ACC112 (cell line): Measurements from ENCODE around the gene CELA3A.

ENCODE experiments used
- H2AFZ ChIP-seq: fragments of 200-600 bp; sonication (generic); one replicate; pipeline ENCODE4 v1.6.0; 2017; ENCODE audit warnings: antibody characterized with exemption, low read length; ENCODE audit not compliant: unreplicated experiment
- H3K27ac ChIP-seq: fragments of 200-600 bp; sonication (generic); 2 replicates; pipeline ENCODE4 v1.5.1; 2014; ENCODE audit warnings: low read depth, mild to moderate bottlenecking, antibody characterized with exemption, low read length, moderate library complexity
- H3K27me3 ChIP-seq: fragments of 200-600 bp; sonication (generic); 2 replicates; pipeline ENCODE4 v1.6.1; 2014; ENCODE audit warnings: mild to moderate bottlenecking, antibody characterized with exemption, low read length, moderate library complexity, mixed read lengths; ENCODE audit not compliant: insufficient read depth
- H3K36me3 ChIP-seq: fragments of 200-600 bp; sonication (generic); 2 replicates; pipeline ENCODE4 v1.6.1; 2016; ENCODE audit warnings: mild to moderate bottlenecking, antibody characterized with exemption, low read length, moderate library complexity, mixed read lengths; ENCODE audit not compliant: insufficient read depth
- H3K4me1 ChIP-seq: fragments of 200-600 bp; sonication (generic); one replicate; pipeline ENCODE4 v1.6.1; 2016; ENCODE audit warnings: low read length, mixed read lengths; ENCODE audit not compliant: insufficient read depth, unreplicated experiment, control insufficient read depth
- H3K4me3 ChIP-seq: fragments of 200-600 bp; sonication (generic); 2 replicates; pipeline ENCODE4 v1.5.1; 2014; ENCODE audit warnings: mild to moderate bottlenecking, low read depth, low read length
- H3K79me2 ChIP-seq: fragments of 200-600 bp; sonication (generic); one replicate; pipeline ENCODE4 v1.6.0; 2016; ENCODE audit warnings: low read length; ENCODE audit not compliant: control insufficient read depth, unreplicated experiment, insufficient read depth

Gene CELA3A

GRCh38 chr1:22039594-22040285 lies 38.3 kb downstream of the CELA3A start:
- Histone ChIP-seq H3K4me1 (peaks cover 22% of the 10 kb centered on the region), H3K27me3 (no peaks in the 10 kb centered on the region), H3K27ac (no peak overlapping the region), H3K4me3 (no peak overlapping the region), H3K79me2 (no peaks in the 10 kb centered on the region), H3K36me3 (no peaks in the 10 kb centered on the region), H2AFZ (peak overlapping the region; percentile 27)

DNA sequence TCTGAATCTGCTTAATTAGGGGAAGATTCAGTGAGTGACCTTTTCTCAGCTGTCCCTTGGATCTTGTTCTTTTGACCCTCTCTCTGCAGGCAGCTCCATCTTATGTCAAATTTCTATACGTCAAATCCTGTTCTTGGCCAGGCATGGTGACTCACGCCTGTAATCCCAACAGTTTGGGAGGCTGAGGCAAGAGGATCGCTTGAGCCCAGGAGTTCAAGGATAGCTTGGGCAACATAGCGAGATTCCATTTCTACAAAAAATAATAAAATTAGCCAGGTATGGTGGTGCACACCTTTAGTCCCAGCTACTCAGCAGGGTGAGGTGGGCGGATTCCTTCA lies 38.8 kb downstream of the CELA3A start:
- no peaks in the 10 kb centered on the region for H3K27me3 ChIP-seq
- H3K79me2 ChIP-seq = no peaks in the 10 kb centered on the region
- no peak overlapping the region for H2AFZ ChIP-seq
- H3K4me1 ChIP-seq = peaks cover 27% of the 10 kb centered on the region
- H3K27ac ChIP-seq = no peak overlapping the region
- H3K36me3 ChIP-seq = no peaks in the 10 kb centered on the region
- no peak overlapping the region for H3K4me3 ChIP-seq

- H3K36me3 ChIP-seq = no peaks in the 10 kb centered on the region
- H3K4me1 ChIP-seq = peaks cover 33% of the 10 kb centered on the region
- no peak overlapping the region for H2AFZ ChIP-seq
- no peaks in the 10 kb centered on the region for H3K27me3 ChIP-seq
- no peaks in the 10 kb centered on the region for H3K79me2 ChIP-seq
- H3K4me3 ChIP-seq = no peak overlapping the region
- H3K27ac ChIP-seq = no peak overlapping the region
Measured at GRCh38 chr1:22041505-22041904, 40.0 kb downstream of the CELA3A start.

GRCh38 chr1:22043198-22043769 lies 41.8 kb downstream of the CELA3A start:
- peaks cover 33% of the 10 kb centered on the region for H3K4me1 ChIP-seq
- H3K79me2 ChIP-seq = no peaks in the 10 kb centered on the region
- H3K27ac ChIP-seq = no peak overlapping the region
- no peak overlapping the region for H2AFZ ChIP-seq
- H3K36me3 ChIP-seq = no peaks in the 10 kb centered on the region
- no peaks in the 10 kb centered on the region for H3K27me3 ChIP-seq
- no peak overlapping the region for H3K4me3 ChIP-seq

DNA sequence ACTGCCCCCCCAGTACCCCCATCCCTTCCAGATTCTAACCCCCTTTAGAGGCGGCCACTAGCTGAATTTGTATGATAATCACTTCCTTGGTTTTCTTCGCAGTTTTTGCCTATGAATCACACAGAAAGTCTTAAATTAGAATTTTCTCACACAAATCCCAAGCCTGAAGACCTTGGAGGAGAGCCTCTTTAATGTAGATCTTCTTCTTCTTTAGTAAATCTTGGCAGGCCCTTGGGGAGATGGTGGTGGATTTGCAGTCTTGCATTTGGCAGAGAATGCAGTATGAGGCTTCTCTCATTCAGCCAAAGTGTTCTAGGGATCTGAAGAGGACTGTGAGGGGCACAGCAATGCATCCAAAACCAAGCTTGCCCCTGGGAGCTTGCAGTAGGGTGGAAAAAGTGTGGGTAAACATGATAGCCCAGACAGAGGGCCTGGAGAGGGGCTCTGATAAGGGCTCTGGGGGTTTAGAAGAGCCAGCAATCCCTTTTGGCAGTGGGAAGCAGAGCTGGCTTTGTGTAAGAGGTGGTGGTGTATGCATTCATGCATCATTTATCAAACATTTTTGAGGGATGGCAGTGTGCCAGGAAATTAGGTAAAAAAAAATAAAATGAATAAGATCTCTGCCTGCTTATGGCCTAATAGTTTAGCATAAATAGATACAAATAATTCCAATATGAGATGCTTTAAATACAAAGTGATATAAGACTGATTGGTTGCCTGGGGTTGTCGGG lies 43.4 kb downstream of the CELA3A start:
- H3K79me2 ChIP-seq = no peaks in the 10 kb centered on the region
- peak overlapping the region; percentile 90 for H3K27ac ChIP-seq
- no peaks in the 10 kb centered on the region for H3K27me3 ChIP-seq
- no peaks in the 10 kb centered on the region for H3K36me3 ChIP-seq
- H3K4me3 ChIP-seq = peak overlapping the region; percentile 30; the same call in 1 of the 2 replicates
- no peak overlapping the region for H2AFZ ChIP-seq
- peaks cover 34% of the 10 kb centered on the region for H3K4me1 ChIP-seq

DNA sequence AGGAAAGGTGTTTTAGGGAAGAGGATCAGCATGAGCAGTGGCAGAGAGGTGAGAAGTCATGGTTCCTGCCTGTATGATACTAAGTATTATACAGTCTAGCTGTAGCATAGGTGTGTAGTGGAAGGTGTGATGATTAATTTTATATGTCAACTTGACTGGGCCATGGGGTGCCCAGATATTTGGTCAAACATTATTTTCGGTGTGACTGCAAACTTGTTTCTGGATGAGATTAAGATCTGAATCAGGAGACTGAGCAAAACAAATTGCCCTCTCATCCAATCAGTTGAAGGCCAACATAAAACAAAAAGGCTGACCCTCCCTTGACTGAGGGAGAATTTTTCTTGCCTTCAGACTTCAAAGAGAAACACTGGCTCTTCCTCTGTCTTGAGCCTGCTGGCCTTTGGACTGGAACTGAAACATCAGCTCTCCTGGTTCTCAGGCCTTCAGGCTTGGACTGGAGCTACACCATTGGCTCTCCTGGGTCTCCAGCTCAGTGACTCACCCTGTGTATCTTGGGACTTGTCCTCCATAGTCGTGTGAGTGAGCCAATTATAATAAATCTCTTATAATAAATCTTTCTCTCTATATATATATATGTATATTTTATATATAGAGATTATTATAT lies 44.3 kb downstream of the CELA3A start:
- H3K4me3 ChIP-seq = no peak overlapping the region
- peak overlapping the region; percentile 90 for H3K27ac ChIP-seq
- H2AFZ ChIP-seq = no peak overlapping the region
- no peaks in the 10 kb centered on the region for H3K79me2 ChIP-seq
- H3K4me1 ChIP-seq = peaks cover 29% of the 10 kb centered on the region
- H3K27me3 ChIP-seq = no peaks in the 10 kb centered on the region
- no peaks in the 10 kb centered on the region for H3K36me3 ChIP-seq

DNA sequence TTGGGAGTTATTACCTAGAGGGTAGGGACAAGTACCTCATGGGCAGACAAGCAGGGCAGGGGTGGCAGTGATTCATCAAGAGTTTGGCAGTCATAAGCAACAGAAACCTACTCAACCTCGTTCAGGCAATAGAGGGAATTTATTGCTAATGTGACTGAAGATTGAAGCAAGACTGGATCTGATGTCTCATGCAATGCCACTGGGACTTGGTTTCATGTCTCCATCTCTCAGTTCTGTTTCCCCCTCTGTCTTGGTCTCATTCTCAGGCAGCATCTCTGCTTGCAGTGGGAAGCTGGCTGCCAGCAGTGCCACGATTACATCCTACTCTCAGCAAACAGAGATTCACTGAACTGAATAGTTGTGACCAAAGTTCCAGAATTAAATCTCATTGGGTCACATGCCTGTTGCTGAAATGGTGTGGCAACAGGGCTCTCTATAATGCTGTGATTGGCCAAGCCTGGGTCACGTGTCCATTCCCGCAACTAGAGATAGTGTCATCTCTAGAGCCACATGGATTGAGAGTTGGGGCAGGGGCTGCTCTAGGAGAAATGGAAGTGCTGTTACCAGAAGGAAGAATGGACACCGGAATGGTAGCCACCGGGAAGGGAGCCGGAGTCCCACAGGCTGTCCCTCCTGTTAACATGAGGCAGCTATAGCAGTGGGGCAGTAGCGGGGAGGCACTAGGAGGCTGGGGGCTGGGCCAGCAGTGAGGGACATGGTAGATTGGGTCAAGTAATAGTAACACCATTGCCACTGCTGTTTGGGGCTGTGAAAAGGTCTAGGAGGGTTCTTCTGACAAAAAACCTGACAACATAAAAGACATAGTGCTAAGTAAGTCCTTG lies 47.1 kb downstream of the CELA3A start:
- H2AFZ ChIP-seq = peak overlapping the region; percentile 1
- no peaks in the 10 kb centered on the region for H3K36me3 ChIP-seq

DNA sequence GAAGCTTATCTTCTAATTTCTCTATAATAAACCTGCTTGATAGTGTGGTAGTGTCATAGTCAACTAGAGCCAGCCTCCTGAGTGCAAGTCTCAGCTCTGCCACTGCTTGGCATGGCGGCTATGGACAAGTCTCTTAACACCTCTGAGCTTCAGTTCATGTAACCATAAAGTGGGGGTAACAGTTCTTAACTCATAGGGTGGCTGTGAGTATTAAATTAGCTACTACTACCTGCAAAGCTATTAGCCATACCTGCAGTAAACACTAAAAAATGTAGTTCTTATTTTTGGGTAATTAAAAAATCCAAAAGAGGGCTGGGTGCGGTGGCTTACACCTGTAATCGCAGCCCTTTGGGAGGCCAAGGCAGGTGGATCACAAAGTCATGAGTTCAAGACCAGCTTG lies 48.9 kb downstream of the CELA3A start:
- Histone ChIP-seq H3K4me3 (no peak overlapping the region), H3K27ac (no peak overlapping the region), H3K27me3 (no peaks in the 10 kb centered on the region), H3K4me1 (peaks cover 23% of the 10 kb centered on the region), H3K36me3 (peaks cover 3% of the 10 kb centered on the region; the same call in 1 of the 2 replicates), H3K79me2 (peaks cover 19% of the 10 kb centered on the region), H2AFZ (no peak overlapping the region)

More for the DNA sequence above, 47.1 kb downstream of the CELA3A start:
- Histone ChIP-seq H3K79me2 (peaks cover 4% of the 10 kb centered on the region), H3K4me3 (no peak overlapping the region), H3K27me3 (no peaks in the 10 kb centered on the region), H3K4me1 (peaks cover 26% of the 10 kb centered on the region), H3K27ac (peak overlapping the region; percentile 35)

GRCh38 chr1:22051607-22052114 lies 50.2 kb downstream of the CELA3A start:
- Histone ChIP-seq H3K4me3 (no peak overlapping the region), H3K27ac (no peak overlapping the region), H3K27me3 (no peaks in the 10 kb centered on the region), H3K4me1 (peaks cover 31% of the 10 kb centered on the region), H3K79me2 (peaks cover 33% of the 10 kb centered on the region), H2AFZ (no peak overlapping the region), H3K36me3 (peaks cover 7% of the 10 kb centered on the region; the same call in 1 of the 2 replicates)
